Measurements from ENCODE around the gene SRP19.
"Not testable (repeated sequence)": the region's sequence is repeated elsewhere in the genome, so short reads cannot be mapped to it uniquely, and the experiment has no call there.

The SRP19 gene

DNA sequence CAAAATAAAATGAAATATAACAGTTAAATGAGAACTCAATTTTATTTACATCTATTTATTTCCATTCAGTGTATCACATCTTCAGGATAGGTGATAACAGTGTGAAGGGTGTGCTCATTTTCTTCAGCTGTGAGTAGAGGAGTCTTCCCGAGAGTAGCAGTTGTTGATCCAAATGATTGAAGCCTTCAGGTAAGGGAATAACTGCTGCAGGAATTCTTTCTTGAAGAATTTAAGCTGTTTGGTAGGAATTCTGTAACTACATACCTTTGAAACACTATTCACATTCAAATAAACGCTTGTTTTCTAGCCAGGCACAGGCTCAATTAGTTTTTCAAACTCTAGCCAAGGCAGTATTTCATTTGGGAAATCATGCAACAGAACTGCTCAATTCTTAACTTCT lies 15.3 kb downstream of the SRP19 start:
- DNase-seq, result no peak

DNA sequence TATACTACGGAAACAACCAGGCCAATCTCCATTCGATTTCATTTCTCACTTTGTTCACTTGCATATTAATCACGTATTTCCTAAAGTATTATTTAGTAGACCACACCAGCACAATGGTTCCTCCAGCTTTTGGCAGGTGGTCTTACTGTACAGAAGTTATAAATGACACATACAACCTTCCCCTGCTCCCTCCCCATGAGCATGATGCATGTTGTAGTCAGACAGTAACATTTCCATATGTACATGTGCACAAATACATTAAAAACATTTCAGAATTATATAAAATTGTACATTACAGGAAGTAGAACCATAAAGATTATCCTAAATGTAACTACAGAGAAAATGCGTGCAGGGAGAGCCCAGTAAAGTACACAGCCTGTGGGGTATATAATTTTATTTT lies 17.0 kb downstream of the SRP19 start:
- no peak for DNase-seq

DNA sequence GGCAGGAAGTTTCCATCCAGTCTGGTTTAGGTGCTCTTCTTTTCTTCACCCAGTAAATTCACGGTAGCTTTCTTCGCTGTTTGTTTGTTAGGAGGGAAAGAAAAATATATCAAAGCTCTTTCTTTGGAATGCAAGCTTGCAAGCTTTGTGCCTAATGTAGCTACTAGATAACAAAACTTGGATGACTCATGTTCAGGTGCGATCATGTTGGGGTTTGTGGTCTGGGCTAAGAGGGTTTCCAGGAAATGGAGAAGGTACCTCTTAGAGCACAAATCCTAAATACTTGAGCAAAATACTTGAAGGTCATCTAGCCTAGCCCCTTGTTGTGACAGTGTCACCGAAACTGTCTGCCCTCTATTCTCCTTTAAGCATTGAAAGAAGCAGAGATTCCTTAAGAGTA lies 17.7 kb downstream of the SRP19 start:
- DNase-seq, result no peak

DNA sequence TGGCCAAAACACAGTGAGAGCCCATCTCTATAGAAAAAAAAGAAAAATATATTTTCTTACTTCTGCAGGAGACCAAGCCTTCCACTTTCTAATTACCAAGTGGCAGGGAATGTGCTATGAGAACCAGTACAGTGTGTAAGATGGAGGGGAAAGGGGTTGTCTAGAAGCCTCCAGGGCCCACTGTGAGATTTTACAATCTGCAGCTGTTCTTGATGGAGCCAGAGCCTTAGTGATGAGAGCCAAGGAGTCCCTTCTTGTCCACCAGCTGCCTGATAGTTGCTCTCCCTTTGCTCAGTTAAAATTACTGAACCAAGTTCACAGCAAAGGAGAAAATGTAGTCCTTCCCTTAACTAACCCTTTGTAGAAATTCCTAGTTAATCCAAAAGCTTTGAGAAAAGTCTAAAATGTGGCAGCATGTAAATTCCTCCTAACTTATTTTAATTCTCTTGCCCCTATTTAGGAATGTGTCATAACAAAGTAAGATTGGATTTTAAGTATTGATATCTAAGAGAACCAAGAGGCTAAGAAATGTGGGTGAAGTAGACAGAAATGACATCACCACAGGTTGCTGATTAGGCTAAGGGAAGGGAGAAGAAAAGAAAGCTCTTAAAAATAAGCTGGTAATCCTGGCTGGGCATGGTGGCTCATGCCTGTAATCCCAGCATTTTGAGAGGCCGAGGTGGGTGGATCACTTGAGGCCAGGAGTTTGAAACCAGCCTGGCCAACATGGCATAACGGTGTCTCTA lies 19.3 kb downstream of the SRP19 start:
- no peak for DNase-seq

DNA sequence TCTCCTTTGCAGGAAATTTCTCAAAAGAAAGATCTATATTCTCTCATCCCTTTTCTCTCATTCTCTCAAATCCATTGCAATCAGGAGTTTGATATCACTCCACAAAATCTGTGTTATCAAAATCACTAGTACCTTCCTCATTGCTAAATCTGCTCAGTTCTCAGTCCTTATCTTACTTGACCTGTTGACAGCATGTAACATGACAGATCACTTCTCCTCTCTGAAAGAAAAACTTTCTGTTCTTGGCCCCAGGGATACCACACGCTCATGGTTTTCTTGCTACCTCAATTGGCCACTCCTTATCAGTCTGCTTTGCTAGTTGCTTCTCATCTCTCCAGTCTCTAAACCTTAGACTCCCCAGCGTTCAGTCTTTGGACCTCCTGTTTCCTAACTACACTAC lies 22.1 kb downstream of the SRP19 start:
- DNase-seq, result no peak

DNA sequence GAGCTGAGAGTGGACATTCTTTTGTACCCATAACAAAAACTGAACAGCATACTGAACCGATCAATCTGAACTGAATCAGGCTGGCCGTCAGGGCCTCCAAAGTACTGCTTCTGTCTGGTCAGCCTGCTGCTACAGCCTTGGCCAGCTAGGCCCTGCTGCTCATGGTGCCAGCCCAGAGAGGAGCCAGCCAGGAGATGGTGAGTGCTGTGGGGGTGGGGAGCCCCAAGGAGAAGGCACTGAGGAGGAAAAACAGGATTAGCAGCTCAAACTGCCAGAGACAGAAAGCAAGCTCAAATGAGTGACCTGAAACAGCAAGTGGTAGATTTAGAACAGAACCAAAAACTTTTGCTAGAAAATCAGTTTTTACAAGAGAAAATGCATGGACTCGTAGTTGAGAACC lies 23.9 kb downstream of the SRP19 start:
- no peak for DNase-seq

DNA sequence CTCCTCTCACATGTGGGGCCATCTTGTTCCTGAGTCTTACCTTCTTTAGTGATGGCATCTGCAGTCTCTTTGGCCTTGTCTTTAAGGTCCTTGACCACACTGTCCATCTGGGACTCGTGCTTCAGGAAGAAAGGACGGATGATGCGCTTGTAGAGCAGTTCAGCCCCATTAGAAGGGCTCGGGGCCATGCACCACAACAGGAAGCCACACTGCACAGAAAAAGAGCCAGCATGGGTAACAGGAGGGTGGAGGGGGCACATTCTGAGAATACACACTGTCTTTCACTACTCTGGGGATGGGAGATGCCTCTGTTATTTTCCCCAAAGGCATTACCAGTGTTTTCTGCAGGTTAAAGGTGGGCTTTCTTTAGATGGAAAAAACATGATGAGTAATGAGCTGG lies 25.9 kb downstream of the SRP19 start:
- no peak for DNase-seq

DNA sequence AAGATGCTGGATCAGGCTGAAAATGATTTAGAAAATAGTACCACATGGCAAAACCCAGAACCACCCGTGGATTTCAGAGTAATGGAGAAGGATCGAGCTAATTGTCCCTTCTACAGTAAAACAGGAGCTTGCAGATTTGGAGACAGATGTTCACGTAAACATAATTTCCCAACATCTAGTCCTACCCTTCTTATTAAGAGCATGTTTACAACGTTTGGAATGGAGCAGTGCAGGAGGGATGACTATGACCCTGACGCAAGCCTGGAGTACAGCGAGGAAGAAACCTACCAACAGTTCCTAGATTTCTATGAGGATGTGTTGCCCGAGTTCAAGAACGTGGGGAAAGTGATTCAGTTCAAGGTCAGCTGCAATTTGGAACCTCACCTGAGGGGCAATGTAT lies 31.0 kb downstream of the SRP19 start:
- not testable (repeated sequence) for DNase-seq

DNA sequence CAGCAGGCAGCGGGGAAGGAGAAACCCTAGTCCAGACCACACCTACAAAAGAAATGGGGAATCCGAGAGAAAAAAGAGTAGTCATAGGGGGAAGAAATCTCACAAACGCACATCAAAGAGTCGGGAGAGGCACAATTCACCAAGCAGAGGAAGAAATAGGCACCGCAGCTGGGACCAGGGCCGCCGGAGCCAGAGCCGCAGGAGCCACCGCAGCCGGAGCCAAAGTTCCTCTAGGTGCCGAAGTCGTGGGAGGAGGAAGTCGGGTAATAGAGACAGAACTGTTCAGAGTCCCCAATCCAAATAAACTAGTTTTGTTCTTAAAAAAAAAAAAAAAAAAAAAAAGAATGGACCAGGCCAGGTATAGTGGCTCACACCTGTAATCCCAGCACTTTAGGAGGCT lies 31.7 kb downstream of the SRP19 start:
- no peak for DNase-seq

DNA sequence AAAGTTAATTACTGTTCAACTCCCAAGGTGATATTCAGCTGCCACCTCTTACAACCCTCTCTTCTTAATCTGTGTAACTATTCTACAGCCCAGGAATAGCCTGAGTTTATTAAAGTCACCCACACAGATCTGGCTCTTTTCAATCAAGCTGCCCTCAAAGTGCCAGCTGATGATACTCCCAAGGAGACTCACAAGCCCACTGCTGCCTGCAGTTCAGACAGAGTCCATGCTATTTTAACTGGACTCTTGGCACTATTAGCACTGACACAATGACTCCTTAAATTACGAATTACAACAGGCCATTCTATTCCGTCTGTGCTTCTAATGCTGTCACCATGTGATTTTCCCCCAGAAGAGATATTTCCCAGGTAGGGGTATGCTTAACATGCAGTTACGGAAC lies 34.6 kb downstream of the SRP19 start:
- DNase-seq, result no peak

DNA sequence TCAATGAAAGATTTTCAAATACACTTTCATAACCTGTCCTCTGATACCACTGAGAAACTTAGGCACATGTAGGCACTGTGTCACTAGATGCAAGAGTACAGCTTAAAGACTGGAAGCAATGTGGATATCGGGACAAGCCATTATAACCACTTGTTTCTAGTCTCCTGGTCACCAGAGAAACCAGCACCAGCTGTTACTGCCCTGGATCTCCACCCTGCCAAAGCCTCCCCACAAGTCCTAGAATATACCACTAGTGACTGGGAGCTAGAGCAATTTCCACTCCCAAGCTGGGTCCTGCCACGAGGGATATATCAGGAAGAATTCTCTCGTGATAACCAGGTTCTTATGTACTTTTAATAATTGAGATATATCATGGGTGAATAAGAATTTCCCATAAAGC lies 41.5 kb downstream of the SRP19 start:
- no peak for DNase-seq

DNA sequence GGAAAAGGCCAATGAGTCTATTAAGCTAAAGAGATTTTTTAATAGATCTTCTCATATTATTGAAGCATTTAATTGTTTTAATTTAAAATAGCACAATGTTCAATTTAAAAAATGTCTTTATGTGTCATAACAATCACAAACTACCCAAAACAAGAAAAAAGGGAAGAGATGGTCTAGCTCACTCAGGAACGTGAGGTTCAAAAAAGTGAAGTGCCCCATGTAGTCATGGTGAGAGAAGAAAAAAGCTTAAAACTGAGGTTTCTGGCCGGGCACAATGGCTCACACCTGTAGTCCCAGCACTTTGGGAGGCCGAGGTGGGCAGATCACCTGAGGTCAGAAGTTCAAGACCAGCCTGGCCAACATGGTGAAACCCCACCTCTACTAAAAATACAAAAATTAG lies 43.9 kb downstream of the SRP19 start:
- DNase-seq, result not testable (repeated sequence)

DNA sequence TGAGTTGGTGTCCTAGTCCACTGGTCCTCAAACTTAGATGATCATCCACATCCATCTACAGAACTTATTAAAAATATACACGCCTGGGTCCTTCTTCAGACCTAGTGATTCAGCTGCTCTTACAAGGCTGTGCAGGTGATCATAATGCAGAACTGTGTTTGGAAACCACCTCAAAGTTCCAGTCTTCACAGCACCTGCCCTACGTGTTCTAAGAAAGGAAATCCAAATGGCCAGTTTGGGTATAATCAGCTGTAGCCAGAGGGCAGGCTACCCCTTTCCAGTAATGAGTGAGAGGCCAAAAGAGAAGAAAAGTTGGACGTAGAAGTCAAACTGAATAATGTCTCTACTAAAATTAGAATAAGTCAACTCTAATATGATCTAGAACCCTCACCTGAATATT lies 45.5 kb downstream of the SRP19 start:
- DNase-seq, result no peak

DNA sequence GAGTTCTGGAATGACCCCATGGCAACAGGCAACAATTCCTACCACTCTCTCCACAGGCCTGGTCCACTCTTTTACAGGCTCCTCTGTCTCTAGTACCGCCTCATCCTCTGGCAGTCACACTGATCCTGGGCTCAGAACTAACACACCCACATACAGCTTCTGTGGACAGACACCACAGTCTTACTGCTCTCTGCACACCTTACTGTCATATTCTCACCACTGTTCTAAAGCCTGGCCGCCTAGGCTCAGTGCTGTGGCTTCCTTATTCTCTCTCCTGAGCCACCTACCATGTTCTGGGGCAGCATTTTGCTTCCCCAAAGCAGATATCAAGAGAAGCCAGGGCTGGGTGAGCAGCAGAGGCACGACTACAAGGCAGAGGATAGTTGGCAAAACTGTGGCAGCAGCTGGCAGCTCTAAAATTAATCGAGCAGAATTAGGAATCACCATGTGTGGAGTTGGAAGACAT lies 46.1 kb downstream of the SRP19 start:
- DNase-seq, result no peak

DNA sequence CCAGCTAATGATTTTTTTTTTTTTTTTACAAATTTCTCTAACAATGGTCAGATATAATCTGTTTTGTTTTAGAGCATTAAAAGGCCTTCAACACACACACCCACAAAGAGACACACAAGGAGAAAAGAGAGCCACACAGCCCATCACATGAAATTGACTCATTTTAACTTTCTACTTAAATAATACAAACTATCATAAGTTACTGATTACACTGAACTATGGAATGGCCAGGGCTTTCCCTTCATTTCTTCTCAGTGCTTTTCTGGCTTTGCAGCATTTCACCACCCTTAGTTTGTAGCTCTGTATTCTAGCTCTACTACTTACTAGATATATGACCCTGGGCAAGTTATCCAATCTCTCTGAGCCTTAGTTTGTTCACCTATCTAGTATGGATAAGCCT lies 47.8 kb downstream of the SRP19 start:
- no peak for DNase-seq

DNA sequence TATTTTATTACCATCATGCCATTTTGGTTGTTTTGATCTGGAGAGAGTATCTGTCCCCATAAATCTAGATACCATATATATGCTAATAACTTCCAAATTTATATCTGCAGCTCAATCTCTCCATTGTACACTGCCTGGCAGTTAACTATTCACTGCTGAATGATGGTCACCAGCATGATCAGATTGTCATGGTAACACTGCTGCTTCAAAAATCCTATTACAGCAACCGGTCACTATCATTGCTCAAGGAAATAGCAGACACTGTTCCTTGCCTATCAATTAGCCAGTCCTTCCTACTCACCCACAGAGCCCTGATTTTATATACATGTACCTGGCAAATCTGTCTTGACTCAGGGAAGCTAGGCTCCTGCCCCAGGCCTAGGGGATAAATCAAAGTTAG lies 49.4 kb downstream of the SRP19 start:
- DNase-seq, result no peak

DNA sequence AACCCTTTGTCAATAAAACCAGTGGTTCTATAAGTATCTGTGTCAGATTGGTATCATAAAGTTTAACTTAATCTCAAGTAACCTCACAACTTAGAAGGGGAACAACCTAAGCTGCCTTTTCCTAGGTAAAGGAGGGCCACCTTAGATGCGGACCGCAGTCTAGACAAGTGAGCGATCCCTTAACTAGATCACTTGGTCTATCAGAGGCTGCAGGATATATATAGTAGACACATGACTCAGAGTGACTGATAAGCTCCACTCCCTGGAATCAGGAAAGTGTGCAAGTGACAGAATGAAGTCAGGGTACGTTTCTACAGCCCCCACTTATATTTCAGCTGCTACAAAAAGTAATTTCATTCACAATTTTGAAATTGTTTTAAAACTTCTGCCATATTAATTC lies 53.5 kb downstream of the SRP19 start:
- DNase-seq, result no peak

DNA sequence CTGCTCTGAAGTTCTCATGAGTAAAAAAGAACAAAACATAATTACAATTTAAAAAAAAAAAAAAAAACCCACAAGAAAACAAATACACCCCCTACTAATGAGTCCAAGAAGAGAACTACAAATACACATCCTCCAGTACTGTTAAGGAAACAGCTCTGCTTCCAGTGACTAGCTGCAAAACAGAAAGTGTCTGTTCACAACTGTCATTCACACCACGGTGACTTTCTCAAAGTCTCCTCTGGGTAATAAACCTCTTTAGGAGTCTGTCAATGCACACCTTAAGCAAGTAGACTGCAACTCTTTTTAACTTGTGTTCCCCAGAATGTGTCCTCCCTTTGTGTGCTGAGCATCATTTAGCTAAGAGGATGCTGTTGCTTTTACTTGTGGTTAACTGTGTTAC lies 54.7 kb downstream of the SRP19 start:
- DNase-seq, result no peak

DNA sequence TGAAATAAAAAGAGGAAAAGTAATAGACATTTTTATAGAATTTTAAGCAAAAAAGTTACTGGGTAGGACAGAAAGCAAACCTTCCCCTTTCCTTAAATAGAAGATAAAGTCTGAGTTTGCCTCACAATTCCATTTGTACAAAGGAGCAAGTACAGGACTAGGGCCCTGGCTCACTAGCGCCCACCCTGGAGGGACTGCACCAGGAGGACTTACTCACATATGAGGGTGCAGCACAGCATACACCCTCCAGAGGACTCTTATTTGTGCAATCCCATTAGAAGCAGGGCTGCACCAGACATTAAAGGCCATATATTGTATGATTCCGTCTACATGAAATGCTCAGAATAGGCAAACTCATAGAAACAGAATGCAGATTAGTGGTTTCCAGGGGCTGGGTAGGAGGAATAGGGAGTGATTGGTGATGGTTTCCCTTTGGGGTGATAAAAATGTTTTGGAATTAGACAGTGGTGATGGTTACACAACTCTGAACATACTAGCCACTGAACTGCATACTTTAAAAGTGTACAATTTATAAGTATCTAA lies 56.4 kb downstream of the SRP19 start:
- no peak for DNase-seq

DNA sequence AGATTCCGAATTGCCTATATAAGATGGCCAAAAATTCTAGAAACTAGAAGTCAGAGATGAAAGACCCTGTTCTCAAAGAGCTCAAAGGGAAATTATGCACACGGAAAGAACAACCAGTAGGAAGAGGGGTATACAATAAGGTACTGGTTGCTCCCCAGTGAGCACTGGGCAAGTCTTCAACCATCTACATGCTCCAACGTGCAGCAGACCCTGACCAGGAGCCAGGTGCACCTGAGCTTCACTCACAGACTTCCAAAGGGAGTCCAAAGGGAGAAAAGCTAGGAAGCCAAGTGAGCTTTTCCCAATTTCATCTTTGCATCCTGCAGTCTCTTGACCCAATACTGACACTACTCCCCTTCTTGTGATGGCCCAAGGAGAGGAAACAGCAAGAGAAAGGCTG lies 57.0 kb downstream of the SRP19 start:
- no peak for DNase-seq

DNA sequence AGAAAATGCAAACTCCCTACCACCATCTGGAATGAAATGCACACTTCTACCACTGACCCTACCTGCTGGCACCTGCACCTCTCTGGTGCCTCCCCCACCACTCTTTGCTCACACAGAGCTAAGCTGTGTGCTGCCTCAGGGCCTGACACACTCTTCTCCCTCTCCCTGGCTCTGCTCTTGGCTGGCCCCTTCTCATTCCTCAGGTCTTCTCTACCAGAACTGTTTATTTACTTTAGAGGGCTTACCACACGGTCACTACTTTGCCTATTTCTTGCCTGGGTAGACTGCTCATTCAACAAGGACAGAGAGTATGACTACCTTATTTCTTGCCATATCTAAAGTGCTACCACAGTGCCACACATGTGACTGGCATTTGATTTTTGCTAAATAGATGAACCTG lies 57.6 kb downstream of the SRP19 start:
- DNase-seq, result no peak

Measured in NCI-H748 treated with DMSO at 0.1 percent for 48 hours (cell line).